Brain microvascular endothelial cell (primary cell): ENCODE measurements around the gene RPL27A.

ENCODE experiments used
- DNase-seq: peaks from one replicate; pipeline ENCODE4 v3.0.0-alpha.2; 2020
- H3K27ac ChIP-seq: fragments of 250-450 bp; sonication (Bioruptor Pico); 2 replicates; pipeline ENCODE4 v1.5.1; 2020; ENCODE audit warnings: mild to moderate bottlenecking, moderate library complexity
- H3K27me3 ChIP-seq: fragments of 250-450 bp; sonication (Bioruptor Pico); replicated peaks from 2 replicates; pipeline ENCODE4 v1.5.1; 2020; ENCODE audit warnings: mild to moderate bottlenecking
- H3K36me3 ChIP-seq: fragments of 250-450 bp; sonication (Bioruptor Pico); replicated peaks from 2 replicates; pipeline ENCODE4 v1.5.1; 2020; ENCODE audit warnings: mild to moderate bottlenecking
- H3K4me3 ChIP-seq: 2 replicates; pipeline ENCODE4 v1.5.1; 2011; ENCODE audit warnings: low read depth, mild to moderate bottlenecking, control low read depth, low read length, moderate library complexity
- CTCF ChIP-seq: IDR thresholded peaks from 2 replicates; pipeline ENCODE4 v1.5.1; 2011; ENCODE audit warnings: low read depth, mild to moderate bottlenecking, moderate library complexity, low read length, control low read depth, inconsistent platforms; ENCODE audit errors: missing control alignments
- in situ Hi-C: cut with HindIII; loops from 2 replicates; pipeline ENCODE4 v1.10.0; 2017; ENCODE audit warnings: low sequenced_read_pairs, low pct_ligation_motif_present

The RPL27A gene

GRCh38 chr11:8650401-8650990 is 32.1 kb upstream of the RPL27A start:
- in situ Hi-C loops: no loop called here
- DNase-seq: no peak
- H3K27me3 ChIP-seq: no peaks in the 10 kb centered on the region

GRCh38 chr11:8652140-8652539 is 30.5 kb upstream of the RPL27A start:
- DNase-seq: peak; percentile 67
- no peak overlapping the region for H3K4me3 ChIP-seq
- TF ChIP-seq CTCF: no peak
- no peaks in the 10 kb centered on the region for H3K27me3 ChIP-seq
- no peaks in the 10 kb centered on the region for H3K36me3 ChIP-seq
- in situ Hi-C loops: no loop called here
- no peak overlapping the region for H3K27ac ChIP-seq

More at GRCh38 chr11:8650401-8650990, 32.1 kb upstream of the RPL27A start:
- Histone ChIP-seq H3K4me3 (no peak overlapping the region), H3K36me3 (peaks cover 3% of the 10 kb centered on the region), H3K27ac (no peak overlapping the region)
- TF ChIP-seq CTCF: no peak

- no peaks in the 10 kb centered on the region for H3K36me3 ChIP-seq
- no peak for DNase-seq
- in situ Hi-C loops: no loop called here
- no peaks in the 10 kb centered on the region for H3K27me3 ChIP-seq
- H3K4me3 ChIP-seq: no peak overlapping the region
- no peak for TF ChIP-seq CTCF
- no peak overlapping the region for H3K27ac ChIP-seq
These were observed 28.1 kb upstream of the RPL27A start for GRCh38 chr11:8654503-8654902.

DNA sequence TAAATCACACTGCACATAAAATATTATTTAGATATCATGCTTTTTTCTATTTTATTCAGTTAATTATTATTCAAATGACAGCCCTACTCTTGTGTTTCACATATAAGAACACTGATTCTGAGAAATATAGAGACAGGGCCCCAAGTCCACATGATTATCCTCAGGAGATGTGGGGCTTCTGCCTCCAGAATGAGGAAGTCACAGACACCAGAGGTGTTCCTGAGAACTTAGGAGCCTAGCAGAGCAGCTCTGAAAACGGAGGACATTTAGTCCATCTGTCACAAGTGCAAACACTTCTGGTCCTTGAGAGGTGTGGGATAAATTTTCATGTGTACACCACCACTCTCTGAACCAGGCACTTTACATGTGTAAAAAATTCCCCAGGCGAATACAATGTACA is 26.3 kb upstream of the RPL27A start:
- no peak for DNase-seq
- TF ChIP-seq CTCF: no peak
- in situ Hi-C loops: no loop called here
- Histone ChIP-seq H3K4me3 (no peak overlapping the region), H3K27ac (no peak overlapping the region), H3K36me3 (no peaks in the 10 kb centered on the region), H3K27me3 (no peaks in the 10 kb centered on the region)

DNA sequence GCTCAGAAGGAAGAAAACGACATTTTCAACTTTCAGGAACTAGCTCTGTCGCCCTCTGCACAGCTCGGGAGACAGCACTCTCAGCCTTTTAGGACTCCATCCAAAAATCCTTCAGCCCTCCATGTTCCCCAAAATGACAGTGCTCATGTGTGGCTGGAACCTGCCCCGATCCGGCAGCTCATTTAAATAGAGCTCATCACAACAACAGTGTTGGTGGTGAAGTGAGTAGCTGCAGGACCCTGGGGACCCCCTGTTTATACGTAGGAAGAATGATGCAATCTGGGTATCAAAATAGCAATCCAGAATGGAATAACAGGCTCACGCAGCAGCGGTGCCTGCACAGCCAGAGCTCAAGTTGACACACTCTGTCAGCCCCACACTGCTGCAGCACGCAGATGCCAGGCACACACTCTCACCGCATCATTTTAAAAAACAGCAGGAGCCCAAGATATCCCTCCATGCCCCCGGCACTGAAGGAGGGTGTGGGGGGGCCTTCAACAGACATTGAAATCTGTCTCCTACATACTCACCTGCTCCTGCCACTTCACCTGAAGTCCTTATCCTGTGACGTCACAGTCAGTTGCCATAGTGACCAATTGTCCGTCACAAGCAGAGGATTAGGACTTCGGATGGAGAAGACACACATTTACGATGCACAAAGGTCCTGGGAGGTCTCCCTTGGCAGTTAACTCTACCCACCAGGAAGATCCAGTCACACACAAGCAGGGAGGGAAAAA is 24.1 kb upstream of the RPL27A start:
- no peaks in the 10 kb centered on the region for H3K27me3 ChIP-seq
- no peak overlapping the region for H3K4me3 ChIP-seq
- no peak for TF ChIP-seq CTCF
- H3K27ac ChIP-seq: no peak overlapping the region
- DNase-seq: no peak
- in situ Hi-C loops: no loop called here
- H3K36me3 ChIP-seq: no peaks in the 10 kb centered on the region
